GM13976 (cell line): ENCODE results near the gene P2RX7.

Experiments used
- DNase-seq: peaks from one replicate; pipeline ENCODE4 v3.0.0; 2012; ENCODE audit warnings: low spot score
- CTCF ChIP-seq: IDR thresholded peaks from 2 replicates; pipeline ENCODE4 v1.5.1; 2012; ENCODE audit warnings: borderline replicate concordance, mild to moderate bottlenecking; ENCODE audit not compliant: insufficient read depth; ENCODE audit errors: extremely low read depth, missing control alignments, control extremely low read depth
- in situ Hi-C: fragments of 300-500 bp; cut with MboI; formaldehyde crosslinking; loops from one replicate; pipeline ENCODE4 v1.12.0; 2022; ENCODE audit warnings: low sequenced_read_pairs, mixed read lengths, inconsistent platforms; ENCODE audit not compliant: unreplicated experiment

P2RX7 gene

GRCh38 chr12:121110211-121110940, 22.3 kb upstream of the P2RX7 start:
- TF ChIP-seq CTCF, result peak; percentile 89

GRCh38 chr12:121111684-121112083, 21.0 kb upstream of the P2RX7 start:
- DNase-seq, result no peak
- in situ Hi-C loops, result no loop called here
- TF ChIP-seq CTCF, result no peak

More at GRCh38 chr12:121110211-121110940, 22.3 kb upstream of the P2RX7 start:
- DNase-seq, result peak; percentile 75
- in situ Hi-C loops, result no loop called here

- TF ChIP-seq CTCF, result no peak
- in situ Hi-C loops, result no loop called here
- DNase-seq, result no peak
Measured at GRCh38 chr12:121112496-121112895, 20.2 kb upstream of the P2RX7 start.

- in situ Hi-C loops, result no loop called here
- no peak for DNase-seq
- no peak for TF ChIP-seq CTCF
Measured at GRCh38 chr12:121113057-121113456, 19.6 kb upstream of the P2RX7 start.

GRCh38 chr12:121114019-121114639, 18.5 kb upstream of the P2RX7 start:
- TF ChIP-seq CTCF, result no peak
- in situ Hi-C loops, result no loop called here
- no peak for DNase-seq

GRCh38 chr12:121114806-121115205, 17.9 kb upstream of the P2RX7 start:
- in situ Hi-C loops, result no loop called here
- no peak for DNase-seq
- no peak for TF ChIP-seq CTCF
